ENCODE measurements around the gene NEK7. TPM values are rescaled to one million over a fixed set of nuclear protein-coding genes. Genes with fewer than 3 reads are reported as not detected.
A peak's percentile ranks its signal among the peaks of the same experiment; 100 is the strongest.

The NEK7 gene
- total and polyA plus RNA-seq, 2 of the 8 experiments (the other 6 are each of a cell fraction or from before 2014, with no cell fraction given), result 5.1 to 10.0 TPM

GRCh38 chr1:198246337-198246736 is 89.5 kb downstream of the NEK7 start:
- Histone ChIP-seq H3K23ac (ENCODE audit: insufficient read length) (no peak overlapping the region), H3K56ac (replicated peaks; ENCODE audit: insufficient read length, low read depth, low read length) (no peak overlapping the region), H4K20me1 (replicated peaks in 1 of 2; ENCODE audit: control insufficient read depth in 1 of 2, insufficient read depth in 2 of 2, low read length in 2 of 2) (peaks cover 0 to 2% of the 10 kb centered on the region in 2 experiments), H2BK5ac (ENCODE audit: low read depth, low read length) (no peak overlapping the region), H2BK15ac (ENCODE audit: low read length) (no peak overlapping the region), H3K79me2 (ENCODE audit: control insufficient read depth in 1 of 2, insufficient read depth in 2 of 2, low read length in 2 of 2) (0 out of 4 replicates have a peak, but pooled peaks cover 0 to 2% of the 10 kb centered on the region in 2 experiments), H3K23me2 (ENCODE audit: low read depth, low read length) (no peaks in the 10 kb centered on the region), H4K91ac (replicated peaks; ENCODE audit: insufficient read length, low read length) (no peak overlapping the region), H4K8ac (ENCODE audit: extremely low read depth, insufficient read depth, low read length) (no peak overlapping the region; the same call in 1 of the 2 replicates), H3K4me2 (ENCODE audit: insufficient read depth in 1 of 2, low read depth in 2 of 2, low read length in 2 of 2) (peak overlapping the region in 1 of 2 experiments; percentile 6; a peak in 1 of 4 replicates), H3K14ac (ENCODE audit: insufficient read length) (no peak overlapping the region), H4K5ac (ENCODE audit: insufficient read length, low read depth, low read length) (no peak overlapping the region), H2AFZ (ENCODE audit: low read length) (no peak overlapping the region), H3K4ac (replicated peaks; ENCODE audit: insufficient read length, low read depth, low read length) (no peak overlapping the region), H2BK12ac (ENCODE audit: low read depth, low read length) (no peak overlapping the region), H3K18ac (ENCODE audit: extremely low read depth, low read length) (no peak overlapping the region), H3K79me1 (ENCODE audit: low read depth, low read length) (no peaks in the 10 kb centered on the region), H2AK5ac (ENCODE audit: low read depth, low read length) (no peak overlapping the region; the same call in 1 of the 2 replicates), H2BK20ac (ENCODE audit: low read length) (no peak overlapping the region), H3K9me3 (ENCODE audit: insufficient read depth in 2 of 2, low read depth in 1 of 2, low read length in 1 of 2) (no peaks in the 10 kb centered on the region), H3K36me3 (ENCODE audit: control insufficient read depth in 2 of 4, insufficient read depth in 4 of 4, low read length in 3 of 4) (no peaks in the 10 kb centered on the region), H3K27ac (ENCODE audit: low read depth, low read length) (no peak overlapping the region), H2BK120ac (replicated peaks; ENCODE audit: low read depth, low read length) (no peak overlapping the region), H3K27me3 (replicated peaks in 1 of 4; ENCODE audit: control insufficient read depth in 3 of 4, extremely low read depth in 1 of 4, insufficient read depth in 3 of 4, low read length in 3 of 4) (no peaks in the 10 kb centered on the region), H3K4me1 (replicated peaks in 1 of 4; ENCODE audit: control insufficient read depth in 3 of 4, insufficient read depth in 4 of 4, low read length in 3 of 4) (peaks cover 0 to 6% (median 0%) of the 10 kb centered on the region in 4 experiments; a peak in 1 of 7 replicates), H3K4me3 (ENCODE audit: extremely low read depth in 1 of 4, insufficient read depth in 2 of 4, low read depth in 3 of 4, low read length in 4 of 4) (no peak overlapping the region), H3K9ac (replicated peaks in 1 of 4; ENCODE audit: extremely low read depth in 1 of 4, low read depth in 3 of 4, low read length in 3 of 4) (no peak overlapping the region)
- TF ChIP-seq NANOG (IDR thresholded peaks at IDR 0.05; ENCODE audit: insufficient read depth, low read depth, low read length, poor library complexity, severe bottlenecking) (no peak), POLR2AphosphoS5 (IDR thresholded peaks at IDR 0.05; ENCODE audit: low read depth, low read length) (no peak), SUZ12 (IDR thresholded peaks at IDR 0.05; ENCODE audit: low read length) (no peak), EGR1 (IDR thresholded peaks at IDR 0.05; ENCODE audit: borderline replicate concordance, low read depth, low read length) (no peak), TAF1 (IDR thresholded peaks at IDR 0.05; ENCODE audit: low read depth, low read length) (no peak), KDM1A (IDR thresholded peaks at IDR 0.05; ENCODE audit: borderline replicate concordance, low read length) (no peak)
- ChIA-PET POLR2A (ENCODE audit: partially characterized antibody) (interaction anchor here (0.6 kb wide), 1 partner anchor 54 kb away, joined by 4 read pairs; no protein-coding TSS in a partner anchor), CTCF (ENCODE audit: partially characterized antibody) (interaction anchor here (0.7 to 2.2 kb wide), 2 partner anchors 9 to 180 kb away, joined by 3 to 11 read pairs; no protein-coding TSS in a partner anchor)
- 80% methylated on average over 7 of the region's 7 CpGs; no CpG with 5 or more reads in 1 of the 2 experiments for WGBS, 2 experiments (ENCODE audit: extremely low coverage in 1 of 2, insufficient coverage in 1 of 2, insufficient read length in 1 of 2, insufficient replicate concordance in 2 of 2, low coverage in 1 of 2, low lambda C conversion rate in 2 of 2, missing lambda C conversion rate in 1 of 2)
- DNase-seq (ENCODE audit: low read depth in 1 of 2, low spot score in 2 of 2) (no peak), FAIRE-seq (no peak)

All from H1 (cell line).